Mucosa of descending colon (tissue), 3 donors: ENCODE results near the gene CEACAM7. TPM values are rescaled to one million over a fixed set of nuclear protein-coding genes. Genes with fewer than 3 reads are reported as not detected.

Source experiments
- ATAC-seq: fragments of 200-7000 bp; cut with Tn5 transposase; one replicate; pipeline ENCODE4 v1.9.1; 2020; ENCODE audit warnings: mild to moderate bottlenecking, moderate library complexity
- DNase-seq, 3 donors: peaks; one replicate each; pipeline ENCODE4 v3.0.0-alpha.2; 2020
- H3K36me3 ChIP-seq: fragments of 200-600 bp; one replicate; pipeline ENCODE4 v1.8.0; 2021; ENCODE audit warnings: low read depth, mild to moderate bottlenecking
- H3K4me1 ChIP-seq: fragments of 200-600 bp; one replicate; pipeline ENCODE4 v1.8.0; 2021; ENCODE audit warnings: low read depth, mild to moderate bottlenecking
- H3K4me3 ChIP-seq: fragments of 200-600 bp; one replicate; pipeline ENCODE4 v1.8.0; 2021; ENCODE audit warnings: mild to moderate bottlenecking
- H3K9me3 ChIP-seq: fragments of 200-600 bp; one replicate; pipeline ENCODE4 v1.8.0; 2021; ENCODE audit warnings: mild to moderate bottlenecking
- intact Hi-C, 2 donors: fragments of 100-400 bp; cut with DNase I in 1 of 2; cut with micrococcal nuclease in 1 of 2; formaldehyde crosslinking; loops; one replicate each; pipeline versions ENCODE4 v1.11.0 to v1.11.1; 2022; cut with DNase I, micrococcal nuclease
- total RNA-seq, 3 donors: library from RNA; stranded (reverse); fragmentation: NEBNext Ultra II Directional in 2 of 3; extraction: Animal tissue kit (Norgen Biotek cat#: 25700) in 2 of 3; gene quantifications; one replicate each; pipeline versions ENCODE4 v1.2.1 to v1.2.4, GENCODE V29; 2021 to 2023
- TF ChIP-seq, protein P1 (sequence below): fragments of 200-600 bp; IDR thresholded peaks from one replicate; pipeline ENCODE4 v1.8.0; 2022; ENCODE audit warnings: antibody characterized with exemption, mild to moderate bottlenecking
- donor health status: DM: no; HTN: no; CAD: no; lungs with moderate emphysema.
- donor health status: DM: no; HTN: no; CAD: no.
- donor health status: DM: no; HTN: yes; CAD: no.

Gene CEACAM7
- total RNA-seq, 3 donors from 2014 or later = 753 to 3,639 (median 2,117) TPM

DNA sequence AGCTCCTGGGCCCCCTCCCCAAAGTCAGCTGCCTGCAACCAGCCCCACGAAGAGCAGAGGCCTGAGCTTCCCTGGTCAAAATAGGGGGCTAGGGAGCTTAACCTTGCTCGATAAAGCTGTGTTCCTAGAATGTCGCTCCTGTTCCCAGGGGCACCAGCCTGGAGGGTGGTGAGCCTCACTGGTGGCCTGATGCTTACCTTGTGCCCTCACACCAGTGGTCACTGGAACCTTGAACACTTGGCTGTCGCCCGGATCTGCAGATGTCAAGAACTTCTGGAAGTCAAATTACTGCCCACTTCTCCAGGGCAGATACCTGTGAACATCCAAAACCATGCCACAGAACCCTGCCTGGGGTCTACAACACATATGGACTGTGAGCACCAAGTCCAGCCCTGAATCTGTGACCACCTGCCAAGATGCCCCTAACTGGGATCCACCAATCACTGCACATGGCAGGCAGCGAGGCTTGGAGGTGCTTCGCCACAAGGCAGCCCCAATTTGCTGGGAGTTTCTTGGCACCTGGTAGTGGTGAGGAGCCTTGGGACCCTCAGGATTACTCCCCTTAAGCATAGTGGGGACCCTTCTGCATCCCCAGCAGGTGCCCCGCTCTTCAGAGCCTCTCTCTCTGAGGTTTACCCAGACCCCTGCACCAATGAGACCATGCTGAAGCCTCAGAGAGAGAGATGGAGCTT lies 15.7 kb upstream of the CEACAM7 start:
- Histone ChIP-seq H3K4me1 (peaks cover 14% of the 10 kb centered on the region), H3K4me3 (no peak overlapping the region), H3K9me3 (no peaks in the 10 kb centered on the region), H3K36me3 (no peaks in the 10 kb centered on the region)
- ATAC-seq = no peak
- peak in 2 of 3 donors; percentile 16 to 34 for DNase-seq
- TF ChIP-seq, protein P1, sequence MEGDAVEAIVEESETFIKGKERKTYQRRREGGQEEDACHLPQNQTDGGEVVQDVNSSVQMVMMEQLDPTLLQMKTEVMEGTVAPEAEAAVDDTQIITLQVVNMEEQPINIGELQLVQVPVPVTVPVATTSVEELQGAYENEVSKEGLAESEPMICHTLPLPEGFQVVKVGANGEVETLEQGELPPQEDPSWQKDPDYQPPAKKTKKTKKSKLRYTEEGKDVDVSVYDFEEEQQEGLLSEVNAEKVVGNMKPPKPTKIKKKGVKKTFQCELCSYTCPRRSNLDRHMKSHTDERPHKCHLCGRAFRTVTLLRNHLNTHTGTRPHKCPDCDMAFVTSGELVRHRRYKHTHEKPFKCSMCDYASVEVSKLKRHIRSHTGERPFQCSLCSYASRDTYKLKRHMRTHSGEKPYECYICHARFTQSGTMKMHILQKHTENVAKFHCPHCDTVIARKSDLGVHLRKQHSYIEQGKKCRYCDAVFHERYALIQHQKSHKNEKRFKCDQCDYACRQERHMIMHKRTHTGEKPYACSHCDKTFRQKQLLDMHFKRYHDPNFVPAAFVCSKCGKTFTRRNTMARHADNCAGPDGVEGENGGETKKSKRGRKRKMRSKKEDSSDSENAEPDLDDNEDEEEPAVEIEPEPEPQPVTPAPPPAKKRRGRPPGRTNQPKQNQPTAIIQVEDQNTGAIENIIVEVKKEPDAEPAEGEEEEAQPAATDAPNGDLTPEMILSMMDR = no peak
- intact Hi-C loops = no loop called here

DNA sequence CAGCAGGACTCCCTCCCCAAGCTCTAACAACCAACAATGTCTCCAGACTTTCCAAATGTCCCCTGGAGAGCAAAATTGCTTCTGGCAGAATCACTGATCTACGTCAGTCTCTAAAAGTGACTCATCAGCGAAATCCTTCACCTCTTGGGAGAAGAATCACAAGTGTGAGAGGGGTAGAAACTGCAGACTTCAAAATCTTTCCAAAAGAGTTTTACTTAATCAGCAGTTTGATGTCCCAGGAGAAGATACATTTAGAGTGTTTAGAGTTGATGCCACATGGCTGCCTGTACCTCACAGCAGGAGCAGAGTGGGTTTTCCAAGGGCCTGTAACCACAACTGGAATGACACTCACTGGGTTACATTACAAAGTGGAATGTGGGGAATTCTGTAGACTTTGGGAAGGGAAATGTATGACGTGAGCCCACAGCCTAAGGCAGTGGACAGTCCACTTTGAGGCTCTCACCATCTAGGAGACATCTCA lies 14.1 kb upstream of the CEACAM7 start:
- Histone ChIP-seq H3K4me3 (no peak overlapping the region), H3K36me3 (no peaks in the 10 kb centered on the region), H3K4me1 (peaks cover 20% of the 10 kb centered on the region), H3K9me3 (no peaks in the 10 kb centered on the region)
- ATAC-seq = no peak
- intact Hi-C loops = no loop called here
- TF ChIP-seq, protein P1 = no peak
- DNase-seq = no peak

DNA sequence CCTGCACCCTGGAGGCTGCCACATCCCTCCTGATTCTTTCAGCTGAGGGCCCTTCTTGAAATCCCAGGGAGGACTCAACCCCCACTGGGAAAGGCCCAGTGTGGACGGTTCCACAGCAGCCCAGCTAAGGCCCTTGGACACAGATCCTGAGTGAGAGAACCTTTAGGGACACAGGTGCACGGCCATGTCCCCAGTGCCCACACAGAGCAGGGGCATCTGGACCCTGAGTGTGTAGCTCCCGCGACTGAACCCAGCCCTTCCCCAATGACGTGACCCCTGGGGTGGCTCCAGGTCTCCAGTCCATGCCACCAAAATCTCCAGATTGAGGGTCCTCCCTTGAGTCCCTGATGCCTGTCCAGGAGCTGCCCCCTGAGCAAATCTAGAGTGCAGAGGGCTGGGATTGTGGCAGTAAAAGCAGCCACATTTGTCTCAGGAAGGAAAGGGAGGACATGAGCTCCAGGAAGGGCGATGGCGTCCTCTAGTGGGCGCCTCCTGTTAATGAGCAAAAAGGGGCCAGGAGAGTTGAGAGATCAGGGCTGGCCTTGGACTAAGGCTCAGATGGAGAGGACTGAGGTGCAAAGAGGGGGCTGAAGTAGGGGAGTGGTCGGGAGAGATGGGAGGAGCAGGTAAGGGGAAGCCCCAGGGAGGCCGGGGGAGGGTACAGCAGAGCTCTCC lies 13.5 kb upstream of the CEACAM7 start:
- DNase-seq (peak in 2 of 3 donors; percentile 63 to 75), ATAC-seq (peak; percentile 37)
- Histone ChIP-seq H3K9me3 (no peaks in the 10 kb centered on the region), H3K36me3 (no peaks in the 10 kb centered on the region), H3K4me3 (no peak overlapping the region), H3K4me1 (peaks cover 20% of the 10 kb centered on the region)
- TF ChIP-seq, protein P1 = peak; percentile 20
- intact Hi-C loops = no loop called here

DNA sequence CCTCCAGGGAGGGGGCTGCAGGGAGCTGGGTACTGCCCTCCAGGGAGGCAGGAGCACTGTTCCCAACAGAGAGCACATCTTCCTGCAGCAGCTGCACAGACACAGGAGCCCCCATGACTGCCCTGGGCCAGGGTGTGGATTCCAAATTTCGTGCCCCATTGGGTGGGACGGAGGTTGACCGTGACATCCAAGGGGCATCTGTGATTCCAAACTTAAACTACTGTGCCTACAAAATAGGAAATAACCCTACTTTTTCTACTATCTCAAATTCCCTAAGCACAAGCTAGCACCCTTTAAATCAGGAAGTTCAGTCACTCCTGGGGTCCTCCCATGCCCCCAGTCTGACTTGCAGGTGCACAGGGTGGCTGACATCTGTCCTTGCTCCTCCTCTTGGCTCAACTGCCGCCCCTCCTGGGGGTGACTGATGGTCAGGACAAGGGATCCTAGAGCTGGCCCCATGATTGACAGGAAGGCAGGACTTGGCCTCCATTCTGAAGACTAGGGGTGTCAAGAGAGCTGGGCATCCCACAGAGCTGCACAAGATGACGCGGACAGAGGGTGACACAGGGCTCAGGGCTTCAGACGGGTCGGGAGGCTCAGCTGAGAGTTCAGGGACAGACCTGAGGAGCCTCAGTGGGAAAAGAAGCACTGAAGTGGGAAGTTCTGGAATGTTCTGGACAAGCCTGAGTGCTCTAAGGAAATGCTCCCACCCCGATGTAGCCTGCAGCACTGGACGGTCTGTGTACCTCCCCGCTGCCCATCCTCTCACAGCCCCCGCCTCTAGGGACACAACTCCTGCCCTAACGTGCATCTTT lies 12.5 kb upstream of the CEACAM7 start:
- TF ChIP-seq, protein P1 = no peak
- Histone ChIP-seq H3K9me3 (no peaks in the 10 kb centered on the region), H3K36me3 (no peaks in the 10 kb centered on the region), H3K4me3 (no peak overlapping the region), H3K4me1 (peaks cover 18% of the 10 kb centered on the region)
- DNase-seq = peak in 1 of 3 donors; percentile 28
- intact Hi-C loops = no loop called here
- no peak for ATAC-seq

DNA sequence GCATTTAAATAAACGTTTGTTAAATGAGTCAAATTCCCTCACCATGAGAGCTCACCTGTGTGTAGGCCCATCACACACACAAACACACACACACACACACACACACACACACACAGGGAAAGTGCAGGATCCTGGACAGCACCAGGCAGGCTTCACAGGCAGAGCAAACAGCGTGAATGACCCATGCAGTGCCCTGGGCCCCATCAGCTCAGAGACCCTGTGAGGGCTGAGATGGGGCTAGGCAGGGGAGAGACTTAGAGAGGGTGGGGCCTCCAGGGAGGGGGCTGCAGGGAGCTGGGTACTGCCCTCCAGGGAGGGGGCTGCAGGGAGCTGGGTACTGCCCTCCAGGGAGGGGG lies 11.9 kb upstream of the CEACAM7 start:
- Histone ChIP-seq H3K36me3 (no peaks in the 10 kb centered on the region), H3K4me1 (peaks cover 18% of the 10 kb centered on the region), H3K9me3 (no peaks in the 10 kb centered on the region), H3K4me3 (no peak overlapping the region)
- DNase-seq (peak in 1 of 3 donors; percentile 36), ATAC-seq (no peak)
- TF ChIP-seq, protein P1 = no peak
- intact Hi-C loops = no loop called here
